PC-9 (cell line): ENCODE results near the gene LOC101059915.

Experiments
- CTCF ChIP-seq: fragments of 200-600 bp; sonication (generic); conservative IDR thresholded peaks from 2 replicates; pipeline ENCODE4 v1.6.1; 2017; ENCODE audit warnings: mixed run types, antibody characterized with exemption, mild to moderate bottlenecking, moderate library complexity
- EZH2 ChIP-seq: fragments of 200-600 bp; sonication (generic); IDR thresholded peaks from 2 replicates; pipeline ENCODE4 v1.8.0; 2017; ENCODE audit warnings: antibody characterized with exemption, low read depth

DNA sequence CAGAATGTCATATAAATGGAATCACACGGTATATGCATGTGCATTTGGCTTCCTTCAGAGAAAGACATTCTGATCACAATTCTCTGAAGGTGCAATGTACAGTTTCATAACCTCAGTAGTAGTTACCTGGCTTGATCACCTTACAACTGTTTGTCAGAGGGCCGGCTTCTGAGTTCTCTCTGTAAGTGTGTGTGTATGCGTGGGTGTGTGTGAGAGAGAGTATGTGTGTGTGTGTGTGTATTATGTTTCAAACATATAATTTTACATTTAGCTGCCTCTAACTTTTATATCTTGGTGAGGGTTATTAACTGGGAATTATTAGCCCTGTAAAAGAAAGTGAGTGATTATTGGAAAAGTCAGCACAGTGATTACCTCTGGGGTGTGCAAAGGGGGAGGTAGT lies 8.0 kb upstream of the LOC101059915 start:
- TF ChIP-seq CTCF (no peak), EZH2 (no peak)
